Activated CD8-positive, alpha-beta memory T cell treated with anti-CD3 and anti-CD28 coated beads for 1 hour (primary cell): ENCODE data around the gene CACNB2.
"Not testable (repeated sequence)": the region's sequence is repeated elsewhere in the genome, so short reads cannot be mapped to it uniquely, and the experiment has no call there.

Source experiments
- DNase-seq, 2 donors: peaks; one replicate each; pipeline ENCODE4 v3.0.0-alpha.2; 2020; ENCODE audit warnings: low read depth in 1 of 2; ENCODE audit errors: extremely low read depth in 1 of 2

Gene CACNB2

GRCh38 chr10:18144928-18145327 lies 4.7 kb downstream of the CACNB2 start:
- no peak for DNase-seq

- no peak for DNase-seq
These were observed 5.4 kb downstream of the CACNB2 start for GRCh38 chr10:18145652-18146051.

DNA sequence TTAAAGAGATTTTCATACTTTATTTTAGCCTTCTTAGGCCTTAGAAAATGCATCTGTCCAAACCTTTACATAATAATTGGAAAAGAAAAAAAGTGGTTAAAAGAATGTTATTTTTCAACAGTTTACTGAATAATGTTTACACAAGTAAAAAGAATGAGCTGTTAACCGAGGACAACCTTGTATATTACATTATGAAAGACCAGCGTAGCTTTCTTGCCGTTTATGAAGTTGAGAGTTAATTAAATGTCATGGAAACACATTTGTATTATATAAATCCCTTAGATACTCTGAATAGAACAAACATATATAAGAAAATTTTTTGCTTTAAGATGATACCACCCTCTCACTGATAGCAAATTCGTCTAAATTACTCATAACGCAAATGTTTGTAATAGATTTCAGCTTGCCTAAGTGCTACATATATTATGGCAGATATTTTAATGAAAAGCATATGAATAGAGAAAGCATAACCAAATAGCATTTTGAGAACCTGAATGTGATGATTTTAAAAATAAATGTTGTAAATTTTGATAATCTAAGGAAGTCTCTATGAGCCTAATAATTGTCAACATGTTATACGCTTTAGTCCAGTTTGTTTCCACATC lies 9.1 kb downstream of the CACNB2 start:
- DNase-seq = no peak

- DNase-seq = no peak
These were observed 11.2 kb downstream of the CACNB2 start for GRCh38 chr10:18151356-18151890.

- DNase-seq = not testable (repeated sequence)
These were observed 13.2 kb downstream of the CACNB2 start for GRCh38 chr10:18153381-18153780.

DNA sequence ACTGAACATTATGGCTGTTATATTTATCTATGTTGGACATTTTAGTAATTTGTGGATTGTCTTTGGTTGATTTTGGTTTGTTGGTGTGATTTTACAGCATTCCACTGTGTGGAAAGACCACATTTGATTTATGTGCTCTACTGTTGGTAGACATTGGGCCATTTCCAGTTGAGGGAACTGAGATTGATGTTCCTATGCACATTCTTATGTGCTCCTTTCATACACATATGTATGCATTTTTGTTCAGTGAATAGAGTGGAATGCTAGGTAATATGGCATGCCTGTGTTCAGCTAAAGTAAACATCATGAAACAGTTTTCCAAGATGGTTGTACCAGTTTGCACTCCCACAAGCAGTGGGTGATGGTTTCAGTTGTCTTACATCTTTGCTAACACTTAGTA lies 15.1 kb downstream of the CACNB2 start:
- no peak for DNase-seq

- DNase-seq = not testable (repeated sequence)
These were observed 16.6 kb downstream of the CACNB2 start for GRCh38 chr10:18156797-18157196.

DNA sequence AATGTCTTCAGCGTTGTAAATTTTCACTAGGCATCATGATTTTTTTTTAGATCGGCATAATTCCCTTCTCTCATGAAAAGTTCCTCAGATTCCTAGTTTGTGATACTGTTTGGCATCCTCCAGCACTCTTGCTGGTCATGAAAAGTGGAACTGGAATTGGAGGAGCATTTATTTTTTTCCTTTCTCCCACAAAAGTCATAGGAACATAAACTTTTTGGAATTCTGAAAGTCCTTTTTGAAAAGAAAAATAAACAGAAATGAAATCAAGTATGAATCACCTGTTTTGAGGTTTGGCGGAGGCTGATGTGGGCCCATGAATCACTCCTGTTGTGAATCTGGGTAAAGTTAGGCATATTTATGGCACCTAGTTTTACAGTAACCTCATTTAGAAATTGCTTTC lies 17.7 kb downstream of the CACNB2 start:
- no peak for DNase-seq

DNA sequence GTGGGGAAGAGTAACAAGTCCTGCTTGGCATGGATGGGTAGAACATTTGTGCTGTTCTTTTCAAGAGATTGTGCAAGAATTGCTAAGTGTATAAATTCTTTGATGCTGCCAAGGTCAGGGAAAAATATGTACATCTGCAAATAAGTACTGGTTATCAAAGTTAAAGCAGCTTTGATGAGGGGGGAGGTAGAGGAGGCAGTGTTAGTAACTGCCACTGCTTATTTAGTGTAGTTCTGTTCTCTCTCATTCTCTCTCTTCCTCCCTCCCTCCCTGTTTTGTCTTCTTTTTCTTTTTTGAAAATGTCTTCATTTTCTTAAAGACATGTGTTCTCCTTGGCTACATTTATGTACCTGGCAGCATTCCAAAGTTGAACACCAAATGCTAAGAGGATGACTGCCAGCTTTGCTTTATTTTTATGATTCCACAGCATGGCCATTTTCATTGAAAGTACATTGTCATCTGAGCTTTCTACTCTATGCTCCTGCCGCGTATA lies 18.6 kb downstream of the CACNB2 start:
- DNase-seq = no peak

GRCh38 chr10:18159557-18159956 lies 19.3 kb downstream of the CACNB2 start:
- DNase-seq = no peak

GRCh38 chr10:18162021-18162627 lies 21.9 kb downstream of the CACNB2 start:
- DNase-seq = no peak

DNA sequence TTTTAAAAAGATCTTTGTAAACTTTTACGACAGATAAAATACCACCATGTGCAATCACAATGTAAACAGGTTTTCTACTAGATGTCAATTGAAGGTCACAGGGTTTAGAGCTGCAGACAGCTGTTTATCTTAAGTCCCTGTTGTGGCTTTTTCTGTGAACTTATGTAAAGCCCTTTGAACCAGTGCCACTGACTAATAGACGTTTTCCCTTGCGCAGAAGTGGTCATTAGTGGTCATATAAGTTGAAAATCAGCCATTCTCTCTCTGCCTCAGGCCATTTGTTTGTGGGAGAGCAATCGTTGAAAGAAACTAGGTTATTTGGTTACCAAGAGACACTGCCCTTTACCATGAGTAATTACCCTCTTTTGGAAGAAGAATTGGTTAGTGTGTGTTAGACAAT lies 23.9 kb downstream of the CACNB2 start:
- no peak for DNase-seq

DNA sequence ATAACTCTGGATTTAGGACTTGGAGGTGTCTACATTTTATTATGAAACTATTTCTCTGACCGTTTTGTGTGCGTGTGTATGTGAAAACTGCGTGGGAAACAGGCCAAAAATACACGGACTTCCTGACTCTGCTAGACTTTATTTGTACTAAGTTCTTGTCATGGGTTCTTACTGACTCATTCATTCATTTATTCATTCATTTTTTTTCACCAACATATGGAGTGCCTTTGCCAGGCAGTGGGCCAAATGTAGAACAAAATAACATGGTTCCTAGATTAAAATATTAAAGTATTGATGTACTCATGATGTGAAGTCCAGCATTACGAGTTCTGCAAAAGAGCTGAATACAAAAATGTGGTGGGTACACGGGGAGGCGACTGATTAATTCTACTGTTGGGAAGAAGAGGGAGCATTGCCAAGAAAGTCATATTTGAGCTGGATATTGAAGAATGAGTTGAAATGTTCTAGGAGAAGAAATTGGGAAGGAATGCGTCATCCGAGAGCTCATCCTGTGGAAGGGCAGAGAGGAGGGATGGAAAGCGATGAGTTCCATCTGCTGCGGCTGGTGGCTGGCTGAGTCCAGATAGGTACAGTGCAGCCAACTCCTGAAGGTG lies 24.6 kb downstream of the CACNB2 start:
- DNase-seq = no peak

DNA sequence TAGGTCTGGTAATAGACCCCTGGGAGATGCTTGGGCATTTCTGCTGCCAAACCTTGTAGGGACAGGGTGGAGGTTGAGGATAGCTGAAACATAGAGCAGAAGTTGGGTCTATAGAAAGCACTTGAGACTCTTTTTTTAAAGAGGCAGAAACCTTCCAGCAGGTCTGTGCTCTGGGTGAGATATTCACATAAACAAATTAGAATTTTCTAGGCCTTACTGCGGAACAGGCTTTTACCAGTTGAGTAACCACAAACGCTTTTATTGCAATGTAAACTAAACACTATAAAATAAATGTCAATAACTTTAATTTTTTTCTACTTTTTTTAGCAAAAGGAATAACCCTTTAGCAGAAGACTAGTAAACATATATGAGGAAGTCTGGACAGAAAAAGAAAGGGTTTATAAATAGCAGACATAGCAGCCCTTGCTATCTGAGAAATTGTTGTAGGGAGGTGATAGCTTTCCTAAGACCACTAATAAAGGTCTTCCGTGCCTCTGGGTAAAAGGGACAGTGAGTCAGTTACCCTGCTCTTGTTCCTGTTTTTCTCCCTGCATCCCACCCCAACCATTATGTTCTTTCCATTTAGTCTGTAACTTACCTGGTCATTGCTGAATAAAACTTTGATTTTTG lies 38.7 kb downstream of the CACNB2 start:
- DNase-seq = no peak

- DNase-seq = no peak
These were observed 39.7 kb downstream of the CACNB2 start for GRCh38 chr10:18179891-18180290.

- DNase-seq = not testable (repeated sequence)
These were observed 41.2 kb downstream of the CACNB2 start for GRCh38 chr10:18181382-18181781.

- no peak for DNase-seq
These were observed 45.4 kb downstream of the CACNB2 start for GRCh38 chr10:18185621-18186020.

DNA sequence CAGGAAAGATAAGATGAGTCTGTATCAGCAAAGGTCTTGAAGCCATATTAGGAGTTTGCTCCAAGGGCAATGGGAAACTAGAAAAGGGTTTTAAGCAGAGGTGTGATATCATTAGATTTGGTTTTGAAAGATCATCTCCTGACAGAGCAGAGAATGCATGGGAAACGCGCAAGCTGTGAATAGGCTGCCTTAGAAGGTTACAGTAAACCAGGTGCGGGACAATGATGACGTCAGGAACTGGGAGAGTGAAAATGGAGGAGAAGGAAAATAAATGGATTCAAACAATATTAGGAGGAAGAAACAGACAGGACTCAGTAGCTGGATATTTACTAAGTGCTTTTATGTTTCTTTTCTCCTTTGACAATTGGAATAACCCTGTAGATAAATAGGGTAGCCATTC lies 50.6 kb downstream of the CACNB2 start:
- no peak for DNase-seq

DNA sequence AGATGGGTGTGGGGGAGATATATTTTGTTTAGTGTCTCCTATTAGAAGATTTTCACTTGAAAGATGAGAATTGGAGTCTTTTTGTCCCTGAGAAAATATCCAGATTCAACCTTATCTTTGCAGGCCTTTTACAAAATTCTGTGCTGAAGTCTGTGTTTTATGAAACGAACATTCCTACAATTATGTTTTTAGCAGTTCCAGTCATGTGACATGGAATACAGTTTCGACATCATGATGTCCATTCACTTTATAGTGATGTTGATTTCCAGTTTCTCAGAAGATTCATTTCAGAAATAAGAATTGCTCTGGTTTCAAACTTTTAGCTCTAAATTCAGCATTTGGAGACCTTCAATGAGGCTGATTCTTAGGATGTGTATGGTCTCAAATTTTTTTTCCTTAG lies 54.4 kb downstream of the CACNB2 start:
- DNase-seq = no peak

GRCh38 chr10:18195060-18195799 lies 55.0 kb downstream of the CACNB2 start:
- no peak for DNase-seq
